Activated CD8-positive, alpha-beta T cell treated with anti-CD3 and anti-CD28 coated beads for 36 hours (primary cell): Measurements from ENCODE around the gene BMP7. TPM values are rescaled to one million over a fixed set of nuclear protein-coding genes. Genes with fewer than 3 reads are reported as not detected.

Experiments
- ATAC-seq: fragments of 200-7000 bp; cut with Tn5 transposase; one replicate; pipeline ENCODE4 v1.10.0; 2021; ENCODE audit warnings: mild to moderate bottlenecking, moderate library complexity
- CTCF ChIA-PET: fragments of 350-600 bp; sonication (Branson Sonifier 250); formaldehyde crosslinking; loops from one replicate; lab custom pipeline; 2021; ENCODE audit warnings: antibody characterized with exemption; lab: Charles Lee
- POLR2A ChIA-PET: fragments of 350-600 bp; sonication (Branson Sonifier 250); formaldehyde crosslinking; loops from one replicate; lab custom pipeline; 2021; ENCODE audit warnings: antibody characterized with exemption; lab: Charles Lee
- DNase-seq: peaks from one replicate; pipeline ENCODE4 v3.0.0-alpha.2; 2020
- H3K27ac Mint-ChIP-seq: one replicate; pipeline ENCODE4 v1.8.0; 2021; ENCODE audit warnings: mild to moderate bottlenecking, mixed read lengths
- H3K27me3 Mint-ChIP-seq: one replicate; pipeline ENCODE4 v1.8.0; 2021; ENCODE audit warnings: mixed read lengths
- H3K36me3 Mint-ChIP-seq: one replicate; pipeline ENCODE4 v1.8.0; 2021; ENCODE audit warnings: low read depth, mixed read lengths
- H3K4me1 Mint-ChIP-seq: one replicate; pipeline ENCODE4 v1.8.0; 2021; ENCODE audit warnings: low read depth, mixed read lengths
- H3K4me3 Mint-ChIP-seq: one replicate; pipeline ENCODE4 v1.8.0; 2021; ENCODE audit warnings: mild to moderate bottlenecking, moderate library complexity, mixed read lengths
- H3K9me3 Mint-ChIP-seq: one replicate; pipeline ENCODE4 v1.8.0; 2021; ENCODE audit warnings: mixed read lengths
- CTCF ChIP-seq: fragments of 200-600 bp; IDR thresholded peaks from one replicate; pipeline ENCODE4 v1.8.0; 2022; ENCODE audit warnings: antibody characterized with exemption, mild to moderate bottlenecking
- intact Hi-C: fragments of 100-400 bp; cut with micrococcal nuclease; formaldehyde crosslinking; loops from one replicate; pipeline ENCODE4 v1.10.0; 2022
- total RNA-seq, 2 experiments: library from RNA; stranded (reverse); gene quantifications; one replicate each; pipeline ENCODE4 v1.2.3, GENCODE V29; 2021

Gene BMP7
- total RNA-seq, 2 experiments from 2014 or later: not detected

GRCh38 chr20:57221916-57222630 lies 44.4 kb downstream of the BMP7 start:
- H3K27ac Mint-ChIP-seq: no peak overlapping the region
- DNase-seq: no peak
- ATAC-seq: no peak
- ChIA-PET POLR2A (no interaction called here), CTCF (no interaction called here)
- H3K36me3 Mint-ChIP-seq: no peaks in the 10 kb centered on the region
- intact Hi-C loops: no loop called here
- no peaks in the 10 kb centered on the region for H3K9me3 Mint-ChIP-seq
- H3K4me1 Mint-ChIP-seq: no peaks in the 10 kb centered on the region
- H3K27me3 Mint-ChIP-seq: peaks cover 4% of the 10 kb centered on the region
- TF ChIP-seq CTCF: no peak
- H3K4me3 Mint-ChIP-seq: no peak overlapping the region

- POLR2A ChIA-PET: no interaction called here
These were observed 45.9 kb downstream of the BMP7 start for GRCh38 chr20:57220337-57221145.

GRCh38 chr20:57219071-57219677 lies 47.3 kb downstream of the BMP7 start:
- ChIA-PET POLR2A (no interaction called here), CTCF (interaction anchor here (0.6 kb wide), 2 partner anchors 347 to 1003 kb away, joined by 3 to 4 read pairs; no protein-coding TSS in a partner anchor)
- intact Hi-C loops: no loop called here
- Mint-ChIP-seq H3K27ac (no peak overlapping the region), H3K4me1 (no peaks in the 10 kb centered on the region), H3K9me3 (no peaks in the 10 kb centered on the region), H3K4me3 (no peak overlapping the region), H3K36me3 (no peaks in the 10 kb centered on the region), H3K27me3 (peaks cover 8% of the 10 kb centered on the region)
- no peak for TF ChIP-seq CTCF
- ATAC-seq: no peak
- DNase-seq: no peak

More at GRCh38 chr20:57220337-57221145, 45.9 kb downstream of the BMP7 start:
- Mint-ChIP-seq H3K4me3 (no peak overlapping the region), H3K27ac (no peak overlapping the region), H3K27me3 (peaks cover 4% of the 10 kb centered on the region), H3K4me1 (no peaks in the 10 kb centered on the region), H3K36me3 (no peaks in the 10 kb centered on the region), H3K9me3 (no peaks in the 10 kb centered on the region)
- CTCF ChIA-PET: no interaction called here
- DNase-seq (no peak), ATAC-seq (no peak)
- intact Hi-C loops: no loop called here
- TF ChIP-seq CTCF: no peak

- no peak overlapping the region for H3K27ac Mint-ChIP-seq
- peaks cover 8% of the 10 kb centered on the region for H3K27me3 Mint-ChIP-seq
- no peak overlapping the region for H3K4me3 Mint-ChIP-seq
- ChIA-PET CTCF (interaction anchor here (0.6 kb wide), 2 partner anchors 348 to 1004 kb away, joined by 3 to 4 read pairs; no protein-coding TSS in a partner anchor), POLR2A (no interaction called here)
- TF ChIP-seq CTCF: no peak
- no peaks in the 10 kb centered on the region for H3K4me1 Mint-ChIP-seq
- H3K36me3 Mint-ChIP-seq: no peaks in the 10 kb centered on the region
- no peaks in the 10 kb centered on the region for H3K9me3 Mint-ChIP-seq
- intact Hi-C loops: no loop called here
- DNase-seq (no peak), ATAC-seq (no peak)
These were observed 48.0 kb downstream of the BMP7 start for GRCh38 chr20:57218489-57218888.
